HG03280 (cell line): Measurements from ENCODE around the gene ITGB7.

ENCODE experiments used
- ATAC-seq: cut with Tn5 transposase; IDR thresholded peaks from one replicate; pipeline ENCODE4 v1.9.1; 2021; ENCODE audit warnings: mild to moderate bottlenecking, moderate library complexity; ENCODE audit not compliant: unreplicated experiment

The ITGB7 gene

DNA sequence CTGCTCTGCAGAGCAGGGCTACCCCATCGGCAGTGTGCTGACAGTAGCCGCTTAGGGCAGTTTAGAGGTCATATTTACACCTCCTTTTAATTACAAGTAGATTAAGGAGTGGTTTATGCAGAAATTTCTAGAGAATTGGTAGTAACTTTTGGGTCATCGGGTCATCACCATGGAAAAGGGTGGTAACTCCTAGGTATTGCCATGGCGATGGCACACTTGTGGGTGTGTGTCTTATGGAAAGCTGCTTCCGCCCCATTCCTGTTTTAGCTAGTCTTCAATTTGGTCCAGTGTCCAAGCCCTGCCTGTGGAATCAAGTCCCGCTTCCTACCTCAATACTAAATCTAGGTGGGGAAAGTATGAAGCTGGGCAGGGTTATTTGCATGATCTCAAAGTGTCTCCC lies 56.0 kb downstream of the ITGB7 start:
- ATAC-seq, result no peak

DNA sequence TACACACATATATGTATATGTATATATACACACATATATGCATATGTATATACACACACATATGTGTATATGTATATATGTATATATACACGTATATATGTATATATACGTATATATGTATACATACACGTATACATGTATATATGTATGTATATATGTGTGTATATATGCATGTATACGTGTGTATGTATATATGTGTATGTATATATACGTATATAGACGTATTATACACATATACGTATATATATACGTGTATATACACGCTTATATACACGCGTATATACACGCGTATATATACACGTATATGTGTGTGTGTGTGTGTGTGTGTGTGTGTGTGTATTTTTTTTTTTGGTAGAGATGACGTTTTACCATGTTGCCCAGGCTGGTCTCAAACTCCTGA lies 59.4 kb downstream of the ITGB7 start:
- ATAC-seq, result no peak

- ATAC-seq, result no peak
These were observed 59.9 kb downstream of the ITGB7 start for GRCh38 chr12:53147181-53147580.

DNA sequence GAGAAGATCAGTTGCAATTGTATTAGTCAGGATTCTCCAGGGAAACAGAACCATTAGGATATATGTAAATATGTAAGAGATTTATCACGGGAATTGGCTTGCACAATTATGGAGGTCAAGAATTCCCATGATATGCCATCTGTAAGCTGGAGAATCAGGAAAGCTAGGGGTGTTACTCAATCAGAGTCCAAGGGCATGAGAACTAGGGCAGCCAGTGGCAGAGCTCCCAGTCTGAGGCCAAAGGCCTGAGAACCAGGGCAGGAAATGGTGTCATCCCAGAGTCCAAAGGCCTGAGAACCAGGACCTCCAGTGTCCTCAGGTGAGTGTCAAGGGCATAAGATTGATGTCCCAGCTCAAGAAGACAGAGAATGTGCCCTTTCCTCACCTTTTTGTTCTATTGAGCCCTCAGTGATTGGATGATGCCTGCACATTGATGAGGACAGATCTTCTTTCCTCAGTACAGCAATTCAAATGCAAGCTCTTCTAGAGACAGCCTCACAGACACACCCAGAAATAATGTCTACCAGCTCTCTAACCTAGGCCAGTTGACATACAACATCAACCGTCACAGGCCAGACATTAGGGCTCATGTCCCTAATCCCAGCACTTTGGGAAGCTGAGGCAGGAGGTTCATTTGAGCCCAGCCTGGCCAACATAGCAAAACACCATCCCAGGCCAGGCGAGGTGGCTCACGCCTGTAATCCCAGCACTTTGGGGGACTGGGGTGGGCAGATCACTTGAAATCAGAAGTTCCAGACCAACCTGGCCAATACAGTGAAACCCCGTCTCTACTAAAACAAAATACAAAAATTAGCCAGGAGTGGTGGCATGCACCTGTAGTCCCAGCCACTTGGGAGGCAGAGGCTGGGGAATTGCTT lies 61.4 kb downstream of the ITGB7 start:
- no peak for ATAC-seq

DNA sequence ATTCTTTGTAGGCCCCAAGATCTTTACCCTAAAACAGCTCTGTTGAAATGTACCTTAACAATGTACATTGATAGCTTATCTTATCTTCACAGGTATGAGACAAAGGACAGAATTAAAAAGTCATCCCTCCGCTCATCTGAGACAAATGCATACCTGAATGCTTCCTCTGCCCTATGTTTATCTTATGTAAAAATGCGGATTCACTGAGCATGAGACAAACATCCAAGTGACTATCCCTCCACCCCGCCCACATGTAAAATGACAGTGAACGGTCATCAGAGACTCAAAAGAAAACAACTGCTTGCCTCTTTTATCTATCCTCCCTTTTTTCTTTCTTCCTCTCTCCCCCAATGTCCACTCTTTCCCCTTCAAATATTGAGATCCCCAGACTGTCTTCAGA lies 63.7 kb downstream of the ITGB7 start:
- ATAC-seq, result no peak
